ENCODE measurements around the gene UTP11. TPM values are rescaled to one million over a fixed set of nuclear protein-coding genes. Genes with fewer than 3 reads are reported as not detected.

The UTP11 gene
- total RNA-seq, 1 experiment from 2014 or later, result 53.8 TPM

- H3K4me1 ChIP-seq (ENCODE audit: control insufficient read depth, insufficient read depth, low read length), result peaks cover 41% of the 10 kb centered on the region
- intact Hi-C loops (cut with micrococcal nuclease; ENCODE audit: unreplicated experiment) (no loop called here), in situ Hi-C loops (cut with HindIII; ENCODE audit: low pct_unique_long_range_greater_than_20kb, low sequenced_read_pairs) (no loop called here)
- BruUV-seq (replicated peaks), result TSS peak; percentile 86
- H3K27me3 ChIP-seq (ENCODE audit: control insufficient read depth, insufficient read depth, low read length), result no peaks in the 10 kb centered on the region
- ATAC-seq (peak; percentile 5; the same call in 1 of the 2 replicates), DNase-seq (ENCODE audit: low read depth, low spot score) (no peak)
- peak overlapping the region; percentile 60 to 65 for H3K4me3 ChIP-seq (ENCODE audit: low read depth in 2 of 2, low read length in 2 of 2)
- H3K27ac ChIP-seq (ENCODE audit: low read length), result peak overlapping the region; percentile 85
- CTCF ChIA-PET, result no interaction called here
- H3K36me3 ChIP-seq (ENCODE audit: control insufficient read depth, insufficient read depth, low read length), result no peaks in the 10 kb centered on the region; the same call in 1 of the 2 replicates
- POLR2A ChIA-PET, result no interaction called here
- no peaks in the 10 kb centered on the region for H3K9me3 ChIP-seq (ENCODE audit: control insufficient read depth, insufficient read depth, low read depth, low read length)
- TF ChIP-seq POLR2AphosphoS5 (IDR thresholded peaks at IDR 0.05; ENCODE audit: low read depth, low read length) (no peak), CTCF (IDR thresholded peaks at IDR 0.05) (no peak), REST (IDR thresholded peaks at IDR 0.05; ENCODE audit: insufficient read depth in 1 of 2, low read depth in 2 of 2, low read length in 1 of 2) (no peak), TCF7L2 (IDR thresholded peaks at IDR 0.05; ENCODE audit: low read depth, low read length) (no peak), SIN3A (IDR thresholded peaks at IDR 0.05; ENCODE audit: borderline replicate concordance, insufficient read depth, low read depth, low read length) (no peak)
These were observed 8.0 kb upstream of the UTP11 start for GRCh38 chr1:38004284-38005108.

DNA sequence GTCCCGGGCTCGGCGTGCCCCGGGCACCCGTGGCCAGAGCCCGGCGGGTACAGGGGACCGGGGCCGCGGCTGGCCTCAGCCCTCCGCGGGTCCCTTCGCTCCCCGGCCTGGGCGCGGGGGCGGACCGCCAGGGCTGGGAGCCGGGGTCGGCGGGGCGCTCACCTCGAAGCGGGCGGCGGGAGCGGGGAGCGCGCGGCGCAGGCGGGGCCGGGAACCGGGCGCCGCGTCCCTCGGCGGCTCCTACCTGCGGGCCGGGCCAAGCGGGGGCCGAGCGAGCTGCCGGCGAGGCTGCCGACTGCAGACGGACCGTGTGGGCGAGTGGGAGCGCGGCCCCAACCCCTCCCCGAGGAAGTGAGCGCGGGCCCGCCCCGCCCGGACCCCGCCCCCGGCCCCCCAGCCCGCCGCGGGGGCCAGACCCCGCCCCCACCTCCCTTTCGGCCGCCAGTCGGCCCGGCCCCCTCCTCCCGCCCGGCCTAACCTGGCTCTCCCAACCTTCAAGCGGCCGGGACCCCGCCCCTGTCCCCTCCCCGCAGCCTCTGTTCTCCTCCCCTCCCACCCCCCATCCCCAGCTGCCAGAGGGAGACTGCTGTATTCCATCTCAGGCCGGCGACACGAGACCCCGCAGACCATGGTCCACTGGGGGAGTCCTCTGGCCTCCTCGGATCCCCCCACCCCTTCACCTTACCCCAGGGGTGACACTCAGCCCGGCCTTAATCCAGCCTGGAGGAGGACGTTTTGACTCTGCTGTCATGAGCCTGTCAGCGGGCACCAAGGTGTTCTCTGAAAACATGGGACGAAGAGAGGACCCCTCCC is 7.1 kb upstream of the UTP11 start, which contains the start of gene FHL3:
Gene FHL3, minus strand, starts transcription at position 320 of the 813 bp plus-strand sequence. CDS start 6,102 bp downstream, outside the sequence.
- BruUV-seq (replicated peaks), result no TSS peak
- H3K27me3 ChIP-seq (ENCODE audit: control insufficient read depth, insufficient read depth, low read length), result no peaks in the 10 kb centered on the region
- ChIA-PET POLR2A (no interaction called here), CTCF (no interaction called here)
- ATAC-seq (peak; percentile 79), DNase-seq (ENCODE audit: low read depth, low spot score) (no peak)
- in situ Hi-C loops (cut with HindIII; ENCODE audit: low pct_unique_long_range_greater_than_20kb, low sequenced_read_pairs) (no loop called here), intact Hi-C loops (cut with micrococcal nuclease; ENCODE audit: unreplicated experiment) (no loop called here)
- no peaks in the 10 kb centered on the region; the same call in 1 of the 2 replicates for H3K36me3 ChIP-seq (ENCODE audit: control insufficient read depth, insufficient read depth, low read length)
- peak within 1 kb of the TSS; percentile 60 to 65 for H3K4me3 ChIP-seq (ENCODE audit: low read depth in 2 of 2, low read length in 2 of 2)
- peaks cover 32% of the 10 kb centered on the region for H3K4me1 ChIP-seq (ENCODE audit: control insufficient read depth, insufficient read depth, low read length)
- no peaks in the 10 kb centered on the region for H3K9me3 ChIP-seq (ENCODE audit: control insufficient read depth, insufficient read depth, low read depth, low read length)
- H3K27ac ChIP-seq (ENCODE audit: low read length), result peak within 1 kb of the TSS; percentile 85
- TF ChIP-seq SIN3A (IDR thresholded peaks at IDR 0.05; ENCODE audit: borderline replicate concordance, insufficient read depth, low read depth, low read length) (no peak; the same call in 1 of the 2 replicates), POLR2AphosphoS5 (IDR thresholded peaks at IDR 0.05; ENCODE audit: low read depth, low read length) (no peak), TCF7L2 (IDR thresholded peaks at IDR 0.05; ENCODE audit: low read depth, low read length) (no peak)

Data from Panc1 (cell line).